ES-I3 (cell line): Measurements from ENCODE around the gene NHLRC4.

Experiments
- H3K36me3 ChIP-seq: 2 replicates; pipeline ENCODE4 v1.6.1; 2013; ENCODE audit warnings: mild to moderate bottlenecking, low read length, control low read depth, moderate library complexity; ENCODE audit not compliant: insufficient read depth
- H3K4me1 ChIP-seq: 2 replicates; pipeline ENCODE4 v1.6.1; 2013; ENCODE audit warnings: mild to moderate bottlenecking, control low read depth, low read length; ENCODE audit not compliant: insufficient read depth
- H3K9ac ChIP-seq: 2 replicates; pipeline ENCODE4 v1.6.1; 2013; ENCODE audit warnings: low read depth, mild to moderate bottlenecking, low read length, moderate library complexity
- H3K9me3 ChIP-seq: 2 replicates; pipeline ENCODE4 v1.6.1; 2013; ENCODE audit warnings: mild to moderate bottlenecking, low read length, moderate library complexity; ENCODE audit not compliant: control insufficient read depth, insufficient read depth

NHLRC4 gene

DNA sequence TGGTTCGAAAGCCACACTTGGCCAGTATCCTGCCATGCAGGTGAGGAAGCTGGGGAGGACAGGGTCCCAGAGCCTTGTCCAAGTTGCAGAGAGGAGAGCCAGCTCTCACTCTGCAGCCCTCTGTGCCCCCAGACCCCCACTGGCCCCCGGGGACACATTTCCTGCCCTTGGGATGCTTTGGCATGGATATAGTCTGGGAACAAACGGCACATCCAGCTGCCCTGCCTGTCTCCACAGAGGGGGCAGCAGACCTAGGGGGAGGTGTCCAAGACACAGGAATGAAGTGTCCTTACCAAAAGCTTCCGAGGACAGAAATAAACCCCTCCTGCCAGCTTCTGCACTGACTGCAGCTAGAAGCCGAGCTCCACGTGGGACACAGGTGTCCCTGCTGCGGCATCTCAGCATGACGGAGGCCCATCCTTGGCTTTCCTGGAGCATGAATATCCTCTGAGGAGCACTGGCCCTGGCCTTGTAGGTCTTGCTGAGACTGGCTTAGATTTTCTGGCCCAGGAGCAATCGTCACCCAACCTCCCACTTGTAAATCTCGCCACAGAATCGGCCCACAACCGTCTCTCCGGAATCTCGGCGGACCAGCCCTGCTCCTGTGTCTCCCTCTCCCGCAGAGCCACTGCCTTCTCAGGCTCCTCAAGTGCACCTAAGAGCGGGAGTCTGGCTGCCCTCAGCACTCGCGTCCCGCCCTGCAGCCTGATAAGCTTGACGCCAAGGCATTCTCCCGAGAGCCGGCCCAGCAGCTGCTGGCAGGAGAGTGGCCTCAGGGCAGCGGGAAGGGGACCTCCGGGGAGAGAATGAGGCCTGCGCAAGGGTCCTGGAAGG lies 40.4 kb upstream of the NHLRC4 start:
- Histone ChIP-seq H3K9ac (peak overlapping the region; percentile 67), H3K36me3 (no peaks in the 10 kb centered on the region), H3K9me3 (no peaks in the 10 kb centered on the region), H3K4me1 (peaks cover 17% of the 10 kb centered on the region; the same call in 1 of the 2 replicates)

DNA sequence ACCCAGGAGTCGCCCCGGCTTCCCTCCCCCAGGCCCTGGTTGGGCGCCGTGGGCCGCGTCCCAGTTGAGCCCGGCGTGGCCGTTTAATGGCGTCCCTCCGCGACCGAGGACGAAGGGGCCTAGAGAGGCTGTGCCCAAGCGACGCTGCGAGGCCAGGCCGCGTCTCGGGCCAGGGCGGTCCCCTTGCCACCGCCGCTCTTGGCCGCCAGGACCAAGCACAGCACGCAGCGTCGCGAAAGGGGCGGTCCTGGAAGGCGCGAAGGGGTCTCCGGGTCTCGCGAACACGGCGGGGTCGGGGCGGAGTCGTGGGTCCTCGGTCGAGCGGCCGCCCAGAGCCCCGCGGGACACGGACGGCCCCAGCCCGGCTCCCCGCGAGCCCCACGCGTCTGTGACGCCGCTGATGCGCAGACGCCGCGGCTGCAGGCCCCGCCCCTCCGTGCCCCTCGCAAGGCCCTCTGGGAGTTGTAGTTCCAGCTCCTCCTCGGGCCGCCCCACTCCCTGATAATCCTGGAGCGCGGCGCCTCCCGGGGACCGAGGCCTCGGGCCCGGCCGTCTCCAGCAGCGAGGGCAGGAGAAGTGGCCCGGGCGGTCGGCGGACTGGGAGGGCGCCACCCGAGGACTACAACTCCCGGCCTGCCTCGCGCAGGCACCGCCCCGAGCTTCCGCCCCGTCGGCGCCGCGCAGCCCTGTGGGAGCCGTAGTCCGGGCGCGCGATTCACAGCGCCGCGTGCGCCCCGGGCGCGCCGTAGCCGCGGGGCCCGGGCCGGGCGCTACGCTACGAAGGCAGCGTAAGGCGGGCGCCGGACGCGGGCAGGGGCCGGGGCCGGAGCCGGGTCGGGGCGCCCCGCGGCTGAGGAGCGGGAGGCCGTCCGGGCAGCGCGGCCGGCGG lies 39.5 kb upstream of the NHLRC4 start, which contains the start of gene CAPN15:
Gene CAPN15 (plus strand): TSS at position 698 of the 889 bp plus-strand sequence. CDS start 19,127 bp downstream, outside the sequence.
- H3K4me1 ChIP-seq, result peaks cover 17% of the 10 kb centered on the region; the same call in 1 of the 2 replicates
- H3K9me3 ChIP-seq, result no peaks in the 10 kb centered on the region
- peak within 1 kb of the TSS; percentile 67 for H3K9ac ChIP-seq
- no peaks in the 10 kb centered on the region for H3K36me3 ChIP-seq

DNA sequence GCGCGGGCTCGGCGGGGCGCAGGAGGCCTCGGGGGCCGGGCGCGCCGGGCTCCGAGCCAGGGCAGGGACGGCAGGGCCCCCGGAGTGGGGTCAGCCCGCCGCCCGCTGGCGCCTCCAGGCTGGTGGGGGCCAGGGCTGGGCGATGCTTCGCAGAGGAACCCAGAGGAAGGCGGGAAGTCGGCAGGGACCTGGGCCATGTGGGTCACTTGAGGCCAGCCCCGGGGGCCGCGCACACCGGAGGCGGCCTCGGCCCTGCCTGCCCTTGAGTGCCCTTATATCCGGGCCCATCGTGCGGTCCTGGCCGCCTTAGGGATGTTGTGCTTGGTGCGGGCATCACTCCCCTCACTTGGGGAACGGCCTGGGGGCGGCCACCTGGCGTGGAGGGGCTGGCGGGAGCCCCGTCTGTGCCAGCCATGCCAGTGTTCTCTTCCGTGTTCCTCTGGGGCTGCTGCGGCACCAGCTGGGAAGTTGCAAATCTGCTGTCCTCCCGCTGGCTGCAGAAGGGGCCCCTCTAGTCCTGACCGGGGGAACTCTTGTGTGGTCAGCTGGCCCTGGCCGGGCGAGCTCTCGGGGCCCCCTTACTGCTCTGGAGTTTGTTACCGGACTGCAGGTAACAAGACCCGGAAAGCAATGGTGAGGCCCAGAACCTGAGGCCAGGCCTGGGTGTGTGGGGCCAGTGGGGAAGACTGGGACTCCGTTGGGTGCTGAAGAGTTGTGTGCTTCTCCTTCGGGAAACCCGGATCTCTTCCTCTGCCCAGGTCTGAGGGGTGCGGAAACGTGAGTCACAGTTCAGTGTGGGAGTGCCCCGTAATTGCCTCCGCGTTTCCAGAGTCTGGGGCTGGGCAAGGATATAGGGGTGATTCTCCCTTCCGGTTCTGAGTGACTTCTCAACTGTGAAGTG lies 38.4 kb upstream of the NHLRC4 start:
- no peaks in the 10 kb centered on the region for H3K9me3 ChIP-seq
- H3K9ac ChIP-seq, result peak overlapping the region; percentile 67
- no peaks in the 10 kb centered on the region for H3K36me3 ChIP-seq
- H3K4me1 ChIP-seq, result peaks cover 17% of the 10 kb centered on the region; the same call in 1 of the 2 replicates

DNA sequence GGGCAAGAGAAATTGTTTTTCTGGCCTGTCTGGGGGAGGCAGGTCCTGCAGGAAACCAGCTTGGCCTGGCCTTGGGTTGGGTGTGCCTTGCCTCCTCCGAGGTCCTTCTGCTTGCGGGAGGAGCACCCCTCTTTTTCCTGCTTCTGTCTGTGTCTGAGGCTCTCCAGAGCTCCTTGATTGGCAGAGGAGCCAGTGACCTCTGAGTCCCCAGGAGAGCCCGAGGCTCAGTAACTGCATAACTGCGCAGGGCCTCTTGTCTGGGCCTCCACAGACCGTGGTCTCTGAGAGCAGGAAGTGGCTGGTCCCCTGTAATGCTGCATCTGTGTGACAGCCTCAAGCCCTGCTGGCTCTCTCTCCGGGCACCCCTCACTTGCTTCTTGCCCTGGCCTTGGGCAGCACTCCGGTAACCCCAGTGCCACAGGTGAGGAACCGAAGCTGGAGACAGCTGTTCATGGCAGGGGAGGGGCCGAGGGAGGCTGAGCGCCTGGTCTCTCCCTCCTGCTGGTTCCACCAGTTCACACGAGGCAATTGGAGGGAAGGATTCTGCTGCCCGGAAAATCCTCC lies 37.7 kb upstream of the NHLRC4 start:
- Histone ChIP-seq H3K4me1 (peaks cover 17% of the 10 kb centered on the region; the same call in 1 of the 2 replicates), H3K9ac (peak overlapping the region; percentile 67), H3K9me3 (no peaks in the 10 kb centered on the region), H3K36me3 (no peaks in the 10 kb centered on the region)

DNA sequence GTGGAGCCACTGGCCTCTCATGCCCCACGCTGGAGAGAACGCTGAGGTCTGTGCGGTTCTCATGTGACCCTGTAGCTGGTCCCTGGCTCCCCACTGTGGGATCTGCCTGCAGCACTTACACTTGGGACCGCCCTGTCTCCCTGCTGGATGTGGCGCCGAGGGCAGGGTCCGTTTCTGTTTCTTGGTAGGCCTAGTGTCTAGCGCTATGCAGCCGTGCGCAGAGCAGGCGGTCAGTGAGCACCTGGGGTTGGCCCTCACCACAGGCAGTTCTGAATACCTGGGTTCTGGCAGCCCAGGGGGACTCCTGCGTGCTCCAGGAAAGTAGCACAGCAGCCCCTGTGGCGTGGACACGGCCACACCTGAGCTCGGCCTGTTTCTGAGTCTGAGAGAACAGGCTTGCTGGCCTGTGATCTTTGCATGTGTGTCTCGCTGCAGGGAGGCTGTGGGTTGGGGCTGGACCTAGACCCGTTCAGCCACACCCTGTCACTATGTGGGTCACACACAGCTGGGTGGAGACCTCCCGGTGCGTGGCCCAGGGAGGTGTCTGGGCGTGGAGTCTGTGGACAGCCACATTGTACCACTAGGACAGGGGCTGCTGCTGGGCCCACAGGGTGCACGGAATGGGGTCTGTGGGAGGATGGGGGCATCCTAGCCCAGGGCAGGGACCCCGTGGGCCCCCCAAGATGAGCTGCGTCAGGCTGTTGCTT lies 36.5 kb upstream of the NHLRC4 start:
- no peak overlapping the region for H3K9ac ChIP-seq
- no peaks in the 10 kb centered on the region for H3K9me3 ChIP-seq
- no peaks in the 10 kb centered on the region for H3K36me3 ChIP-seq
- H3K4me1 ChIP-seq, result peaks cover 13% of the 10 kb centered on the region; the same call in 1 of the 2 replicates

DNA sequence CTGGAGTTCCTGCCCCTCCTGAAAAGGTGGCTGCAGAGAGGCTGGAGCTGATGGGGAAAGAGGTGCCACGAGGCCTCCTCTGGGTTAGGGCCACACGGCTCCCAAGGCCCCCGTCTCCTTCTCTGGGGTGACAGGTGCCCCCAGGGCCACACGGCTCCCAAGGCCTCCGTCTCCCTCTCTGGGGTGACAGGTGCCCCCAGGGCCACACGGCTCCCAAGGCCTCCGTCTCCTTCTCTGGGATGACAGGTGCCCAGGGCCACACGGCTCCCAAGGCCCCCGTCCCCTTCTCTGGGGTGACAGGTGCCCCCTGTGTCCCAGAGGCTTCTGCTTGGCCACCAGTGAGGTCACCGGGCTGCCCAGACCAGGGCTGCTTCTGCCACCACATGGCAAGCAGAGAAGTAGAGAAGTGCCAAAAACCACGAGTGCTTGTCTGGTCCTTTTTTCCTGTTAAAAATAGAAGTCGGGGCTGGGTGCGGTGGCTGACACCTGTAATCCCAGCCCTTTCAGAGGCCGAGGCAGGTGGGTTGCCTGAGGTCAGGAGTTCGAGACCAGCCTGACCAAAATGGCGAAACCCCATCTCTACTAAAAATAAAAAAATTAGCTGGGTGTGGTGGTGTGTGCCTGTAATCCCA lies 35.2 kb upstream of the NHLRC4 start:
- H3K4me1 ChIP-seq, result peaks cover 4% of the 10 kb centered on the region; the same call in 1 of the 2 replicates

DNA sequence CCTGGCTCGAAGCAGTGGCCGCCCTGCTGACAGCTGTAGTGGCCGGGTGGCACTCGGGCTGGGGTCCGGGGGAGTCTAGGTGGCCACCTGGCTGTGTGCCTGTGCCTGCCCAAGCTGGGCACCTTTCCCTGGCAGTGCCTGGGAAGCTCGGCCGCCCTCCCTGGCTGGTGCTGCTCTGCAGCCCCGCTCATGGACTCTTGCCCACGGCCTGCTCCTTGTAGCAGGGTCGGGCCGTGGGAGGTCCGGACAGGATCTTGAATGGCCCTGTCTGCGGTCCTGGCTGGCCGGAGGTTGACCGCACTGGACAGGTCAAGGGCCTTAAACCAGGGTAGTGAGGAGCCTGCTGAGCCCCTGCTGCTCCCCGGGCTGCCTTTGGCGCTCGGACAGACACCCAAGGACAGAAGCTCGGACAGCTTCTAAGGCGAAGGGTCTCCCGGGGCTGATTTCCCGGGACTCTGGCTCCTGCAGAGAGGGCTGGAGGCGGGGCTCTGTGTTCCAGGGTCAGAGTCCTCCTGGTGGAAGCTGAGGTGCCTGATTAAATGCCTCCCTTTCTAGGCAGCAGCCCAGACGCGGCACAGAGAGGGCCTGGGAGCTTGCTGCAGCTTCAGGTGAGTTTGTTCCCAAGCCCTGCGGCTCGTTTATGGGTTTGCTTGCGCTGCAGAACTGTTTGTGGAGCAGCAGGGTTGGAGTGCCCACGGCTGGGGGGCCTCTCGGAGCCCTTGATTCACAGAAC lies 33.2 kb upstream of the NHLRC4 start:
- H3K9me3 ChIP-seq, result no peaks in the 10 kb centered on the region
- H3K36me3 ChIP-seq, result no peaks in the 10 kb centered on the region
- H3K9ac ChIP-seq, result no peak overlapping the region
- peaks cover 4% of the 10 kb centered on the region; the same call in 1 of the 2 replicates for H3K4me1 ChIP-seq

More for the DNA sequence above, 35.2 kb upstream of the NHLRC4 start:
- Histone ChIP-seq H3K9ac (no peak overlapping the region), H3K36me3 (no peaks in the 10 kb centered on the region), H3K9me3 (no peaks in the 10 kb centered on the region)

DNA sequence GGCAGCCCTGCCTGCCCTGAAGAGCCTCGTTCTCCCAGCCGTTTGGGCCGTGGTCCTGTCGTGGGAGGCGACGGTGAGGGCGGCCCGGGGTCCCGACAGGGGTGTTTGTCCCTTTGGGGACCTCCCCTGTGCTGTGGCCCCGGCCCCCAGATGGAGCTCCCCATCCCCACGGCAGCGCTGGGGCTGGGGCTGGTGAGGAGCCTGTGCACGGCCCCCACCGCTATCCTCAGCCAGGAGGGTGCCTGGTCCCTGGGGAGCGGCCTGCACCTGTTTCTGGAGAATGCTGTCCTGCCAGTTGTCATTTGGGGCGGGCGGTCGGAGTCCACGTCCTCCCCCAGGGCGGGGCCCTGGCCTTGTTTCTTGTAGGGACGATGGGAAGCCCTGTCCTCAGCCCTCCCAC lies 32.7 kb upstream of the NHLRC4 start:
- Histone ChIP-seq H3K36me3 (no peaks in the 10 kb centered on the region), H3K9ac (no peak overlapping the region), H3K9me3 (no peaks in the 10 kb centered on the region), H3K4me1 (no peaks in the 10 kb centered on the region; the same call in 1 of the 2 replicates)

DNA sequence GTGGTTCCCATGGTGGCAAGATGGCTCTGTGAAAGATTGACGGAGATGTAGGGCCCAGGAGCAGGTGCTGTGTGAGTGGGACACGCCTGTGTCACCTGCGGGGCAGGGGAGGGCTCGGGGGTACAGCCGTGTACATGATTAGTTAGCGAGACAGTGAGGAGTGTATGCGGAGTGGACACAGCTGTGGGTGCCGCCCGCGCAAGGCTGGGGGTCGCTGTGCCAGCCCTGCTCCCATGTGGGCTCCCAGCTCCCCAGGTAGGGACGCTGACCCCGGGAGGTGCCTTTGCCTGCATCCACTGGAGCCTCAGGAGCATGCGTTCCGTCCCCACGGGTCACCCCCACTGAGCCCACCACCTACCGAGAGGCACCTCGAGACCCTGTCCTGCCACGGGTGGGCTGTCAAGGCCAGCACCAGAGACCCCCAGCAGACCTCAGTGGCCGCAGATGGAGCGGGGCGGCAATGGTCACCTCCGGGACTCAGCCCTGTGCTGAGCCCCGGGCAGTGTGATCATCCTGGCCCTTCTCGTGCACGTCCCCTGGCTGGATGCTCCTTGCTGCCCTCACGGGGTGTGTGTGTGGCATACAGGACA lies 31.9 kb upstream of the NHLRC4 start:
- no peaks in the 10 kb centered on the region for H3K36me3 ChIP-seq
- no peaks in the 10 kb centered on the region; the same call in 1 of the 2 replicates for H3K4me1 ChIP-seq
- no peaks in the 10 kb centered on the region for H3K9me3 ChIP-seq
- no peak overlapping the region for H3K9ac ChIP-seq

DNA sequence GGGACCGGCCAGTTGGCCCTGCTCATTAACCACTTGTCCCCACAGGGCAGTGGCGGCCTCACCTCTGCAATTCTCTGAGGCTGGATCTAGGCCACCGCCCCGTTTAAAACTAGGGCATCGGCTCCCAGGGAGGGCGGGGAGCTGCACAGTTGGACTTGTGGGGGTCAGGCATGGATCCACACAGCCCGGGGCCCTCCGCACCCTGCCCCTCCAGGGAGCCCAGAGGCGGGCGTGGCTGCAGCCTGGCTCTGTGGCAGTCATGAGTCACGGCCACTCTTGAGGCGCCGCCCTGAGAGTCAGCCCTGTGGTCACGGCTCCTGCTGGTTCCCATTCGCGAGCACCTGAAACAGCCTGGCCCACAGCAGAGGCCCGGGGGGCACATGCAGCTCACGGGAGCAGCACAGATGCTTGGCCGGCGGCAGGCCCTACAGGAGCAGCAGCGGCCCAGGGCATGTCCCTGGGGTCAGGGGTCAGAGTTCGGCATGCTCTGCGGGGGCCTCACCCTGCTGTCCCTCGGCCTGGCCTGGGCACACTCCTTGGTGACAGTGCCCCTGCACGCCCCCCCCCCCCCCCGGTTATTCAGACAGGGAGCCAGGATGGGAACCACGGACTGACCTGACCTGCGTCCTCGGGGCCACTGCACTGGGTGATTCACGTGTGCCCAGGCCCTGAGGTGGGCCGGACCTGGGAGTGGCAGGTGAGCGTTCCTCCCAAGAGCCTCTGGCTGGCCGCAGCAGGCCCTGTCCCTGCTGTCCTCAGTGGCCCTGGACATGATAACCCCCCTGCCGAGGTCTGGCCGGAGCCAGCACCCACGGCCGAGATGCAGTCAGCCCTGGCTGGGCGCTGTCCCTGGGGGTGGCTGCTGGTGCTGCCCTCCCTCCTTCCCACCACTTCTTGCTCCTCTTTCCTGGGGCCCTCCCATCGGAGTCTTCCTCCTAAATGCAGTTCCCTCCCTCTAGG lies 31.1 kb upstream of the NHLRC4 start:
- Histone ChIP-seq H3K9me3 (no peaks in the 10 kb centered on the region), H3K4me1 (no peaks in the 10 kb centered on the region; the same call in 1 of the 2 replicates), H3K9ac (no peak overlapping the region), H3K36me3 (no peaks in the 10 kb centered on the region)

DNA sequence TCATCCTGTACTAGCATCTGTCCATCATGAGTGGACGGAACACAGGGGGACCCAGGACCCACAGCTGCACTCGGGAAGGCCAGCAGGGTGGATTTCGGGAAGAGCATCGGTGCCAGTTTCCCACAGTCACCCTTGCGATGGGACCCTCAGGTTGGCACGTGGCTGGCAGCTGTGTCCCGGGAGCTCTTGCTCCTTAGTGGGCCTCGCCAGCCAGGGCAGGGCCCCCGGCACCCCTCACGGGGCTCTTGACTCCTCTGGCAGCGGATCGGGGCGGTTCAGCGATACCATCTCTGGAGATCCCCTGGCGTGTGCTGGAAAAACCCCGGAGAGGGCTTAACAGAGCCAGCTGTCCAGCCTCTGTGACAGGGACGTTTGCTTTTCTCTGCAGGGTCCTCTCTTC lies 30.1 kb upstream of the NHLRC4 start:
- H3K36me3 ChIP-seq, result no peaks in the 10 kb centered on the region
- H3K9ac ChIP-seq, result no peak overlapping the region
- H3K4me1 ChIP-seq, result no peaks in the 10 kb centered on the region; the same call in 1 of the 2 replicates
- H3K9me3 ChIP-seq, result no peaks in the 10 kb centered on the region
